HG03103 (cell line): ENCODE measurements around the gene KANSL1.
A peak's percentile ranks its signal among the peaks of the same experiment; 100 is the strongest.
"Not testable (repeated sequence)": the region's sequence is repeated elsewhere in the genome, so short reads cannot be mapped to it uniquely, and the experiment has no call there.

Experiments used
- ATAC-seq: cut with Tn5 transposase; IDR thresholded peaks from one replicate; pipeline ENCODE4 v1.9.1; 2021; ENCODE audit warnings: low read depth; ENCODE audit not compliant: unreplicated experiment

Gene KANSL1

GRCh38 chr17:46192439-46193150 is 634 bp downstream of the KANSL1 start:
- ATAC-seq: peak; percentile 24

- ATAC-seq: no peak
Observed at GRCh38 chr17:46192189-46192438, 1.1 kb downstream of the KANSL1 start.

- no peak for ATAC-seq
Observed at GRCh38 chr17:46191322-46192188, 1.7 kb downstream of the KANSL1 start.

GRCh38 chr17:46190763-46191162 is 2.5 kb downstream of the KANSL1 start:
- no peak for ATAC-seq

GRCh38 chr17:46186827-46187235 is 6.4 kb downstream of the KANSL1 start:
- ATAC-seq: not testable (repeated sequence)

GRCh38 chr17:46184696-46185095 is 8.5 kb downstream of the KANSL1 start:
- no peak for ATAC-seq

GRCh38 chr17:46183383-46183782 is 9.8 kb downstream of the KANSL1 start:
- not testable (repeated sequence) for ATAC-seq

- no peak for ATAC-seq
Observed at GRCh38 chr17:46182961-46183360, 10.3 kb downstream of the KANSL1 start.

- ATAC-seq: no peak
Observed at GRCh38 chr17:46181940-46182339, 11.3 kb downstream of the KANSL1 start.

GRCh38 chr17:46181316-46181715 is 11.9 kb downstream of the KANSL1 start:
- not testable (repeated sequence) for ATAC-seq

GRCh38 chr17:46180892-46181274 is 12.3 kb downstream of the KANSL1 start:
- no peak for ATAC-seq

- not testable (repeated sequence) for ATAC-seq
Observed at GRCh38 chr17:46180185-46180891, 12.9 kb downstream of the KANSL1 start.

GRCh38 chr17:46179375-46179999 is 13.7 kb downstream of the KANSL1 start:
- ATAC-seq: no peak

GRCh38 chr17:46178550-46179214 is 14.5 kb downstream of the KANSL1 start:
- ATAC-seq: no peak

GRCh38 chr17:46176975-46177374 is 16.3 kb downstream of the KANSL1 start:
- no peak for ATAC-seq

GRCh38 chr17:46175891-46176290 is 17.3 kb downstream of the KANSL1 start:
- ATAC-seq: no peak

GRCh38 chr17:46173153-46173552 is 20.1 kb downstream of the KANSL1 start:
- no peak for ATAC-seq

- no peak for ATAC-seq
Observed at GRCh38 chr17:46171939-46172338, 21.3 kb downstream of the KANSL1 start.

GRCh38 chr17:46170639-46171429 is 22.4 kb downstream of the KANSL1 start:
- no peak for ATAC-seq
